ENCODE data around the gene SGO2.

- TF ChIP-seq EZH2phosphoT487 (conservative IDR thresholded peaks at IDR 0.05; ENCODE audit: low read length): no peak
- no peak for TF ChIP-seq CTCF (IDR thresholded peaks at IDR 0.05; ENCODE audit: insufficient read depth, low read length, poor library complexity, severe bottlenecking)
Measured at GRCh38 chr2:200477667-200478131, 48.3 kb upstream of the SGO2 start.

Data from SU-DHL-6 (cell line).